Posterior cingulate gyrus (tissue), 11 donors: Measurements from ENCODE around the gene DYNLT3.

ENCODE experiments used
- DNase-seq, 10 donors: peaks; one replicate each; pipeline versions ENCODE4 v3.0.0 to v3.0.0-alpha.2; 2020 to 2021; ENCODE audit warnings: mixed read lengths in 3 of 10
- intact Hi-C: fragments of 100-400 bp; cut with DNase I; formaldehyde crosslinking; loops from one replicate; pipeline ENCODE4 v1.15.1; 2023

Gene DYNLT3

DNA sequence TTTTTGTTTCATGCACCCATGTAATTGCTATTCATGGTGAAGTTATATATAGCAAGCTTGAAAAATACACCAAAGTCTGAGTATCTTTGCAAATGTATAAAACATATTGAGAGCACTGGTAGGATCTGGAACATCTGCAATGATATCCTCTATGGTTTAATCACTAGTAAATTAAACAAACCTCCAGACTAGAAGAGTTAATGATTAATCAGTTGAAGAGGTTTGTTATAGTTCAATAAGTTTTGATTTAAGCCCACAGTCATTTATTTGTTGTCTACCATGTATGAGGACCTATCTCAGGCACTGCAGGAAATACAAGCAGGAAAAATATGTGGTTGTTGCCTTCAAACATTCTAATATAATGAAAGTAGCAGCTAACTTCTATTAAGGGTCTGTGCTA lies 51.1 kb downstream of the DYNLT3 start:
- intact Hi-C loops, result no loop called here
- DNase-seq, result no peak
